Measurements from ENCODE around the gene LYPD6.

DNA sequence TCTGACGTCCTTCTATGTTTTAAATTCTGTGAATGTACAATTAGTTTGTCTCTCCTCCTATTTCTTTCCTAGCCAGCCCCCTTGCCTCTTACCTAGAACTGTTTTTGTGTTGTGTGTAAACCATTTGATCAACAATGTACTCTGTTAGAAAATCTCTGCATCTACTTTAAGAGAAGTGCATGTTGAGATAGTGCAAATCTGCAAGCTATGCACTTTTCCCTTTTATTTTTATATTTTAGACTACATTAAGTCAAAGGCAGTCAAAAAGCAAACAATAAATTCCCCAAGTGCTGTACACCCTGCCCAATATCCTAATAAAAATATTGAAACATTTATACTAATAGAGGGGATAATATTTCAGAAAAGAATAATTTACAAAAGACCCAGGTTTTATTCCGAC is 13.7 kb downstream of the LYPD6 start:
- TF ChIP-seq EP300 (IDR thresholded peaks at IDR 0.05) (no peak), POLR2A (IDR thresholded peaks at IDR 0.05) (no peak), POLR2AphosphoS5 (IDR thresholded peaks at IDR 0.05) (no peak)
- TF ChIP-seq, protein P1, sequence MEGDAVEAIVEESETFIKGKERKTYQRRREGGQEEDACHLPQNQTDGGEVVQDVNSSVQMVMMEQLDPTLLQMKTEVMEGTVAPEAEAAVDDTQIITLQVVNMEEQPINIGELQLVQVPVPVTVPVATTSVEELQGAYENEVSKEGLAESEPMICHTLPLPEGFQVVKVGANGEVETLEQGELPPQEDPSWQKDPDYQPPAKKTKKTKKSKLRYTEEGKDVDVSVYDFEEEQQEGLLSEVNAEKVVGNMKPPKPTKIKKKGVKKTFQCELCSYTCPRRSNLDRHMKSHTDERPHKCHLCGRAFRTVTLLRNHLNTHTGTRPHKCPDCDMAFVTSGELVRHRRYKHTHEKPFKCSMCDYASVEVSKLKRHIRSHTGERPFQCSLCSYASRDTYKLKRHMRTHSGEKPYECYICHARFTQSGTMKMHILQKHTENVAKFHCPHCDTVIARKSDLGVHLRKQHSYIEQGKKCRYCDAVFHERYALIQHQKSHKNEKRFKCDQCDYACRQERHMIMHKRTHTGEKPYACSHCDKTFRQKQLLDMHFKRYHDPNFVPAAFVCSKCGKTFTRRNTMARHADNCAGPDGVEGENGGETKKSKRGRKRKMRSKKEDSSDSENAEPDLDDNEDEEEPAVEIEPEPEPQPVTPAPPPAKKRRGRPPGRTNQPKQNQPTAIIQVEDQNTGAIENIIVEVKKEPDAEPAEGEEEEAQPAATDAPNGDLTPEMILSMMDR (IDR thresholded peaks at IDR 0.05): no peak
